ENCODE measurements around the gene AGFG2. TPM values are rescaled to one million over a fixed set of nuclear protein-coding genes. Genes with fewer than 3 reads are reported as not detected.

Gene AGFG2
- total and polyA plus RNA-seq, 4 donors = 37.2 to 48.8 (median 42.3) TPM

DNA sequence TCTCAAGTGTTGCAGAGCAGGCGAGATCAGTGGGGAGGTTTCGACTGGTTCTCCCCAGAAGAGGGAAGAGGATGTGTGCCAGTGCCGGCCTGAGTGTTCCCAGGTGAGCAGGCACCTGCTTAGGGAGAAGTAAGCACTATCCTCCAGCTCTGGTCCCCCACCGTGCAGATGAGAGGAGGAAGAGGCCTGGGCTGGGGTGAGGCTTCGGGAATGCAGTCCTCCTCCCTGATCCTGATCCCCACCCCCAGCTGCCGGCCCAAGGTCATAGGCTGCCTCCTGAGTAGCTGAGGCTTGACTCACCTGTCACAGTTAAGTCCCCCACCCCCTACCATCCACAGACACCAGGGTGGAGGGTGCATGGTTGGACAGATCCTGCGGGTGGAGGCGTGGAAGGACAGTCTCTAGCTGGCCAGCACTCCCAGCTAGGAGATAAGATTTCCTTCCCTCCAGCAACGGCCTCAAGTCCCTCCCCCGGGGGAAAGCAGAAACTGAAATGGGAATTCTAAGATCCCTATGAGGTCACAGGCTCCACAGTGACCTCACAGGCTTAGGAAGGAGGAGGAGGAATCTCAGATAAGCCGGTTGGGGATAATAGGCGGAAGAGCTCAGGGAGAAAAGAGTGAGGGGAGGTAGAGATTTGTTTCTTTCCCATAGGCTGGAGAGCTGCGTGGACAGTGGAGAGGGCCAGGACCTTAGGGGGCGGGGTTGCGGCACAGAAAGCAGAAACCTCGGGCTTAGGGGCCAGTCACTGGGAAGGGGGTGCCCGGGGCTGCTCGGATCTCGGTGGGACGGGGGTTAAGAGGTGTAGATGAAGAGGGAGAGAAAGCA is 45.9 kb downstream of the AGFG2 start (continued):
- no peak for TF ChIP-seq FOXA2 (IDR thresholded peaks at IDR 0.05)

DNA sequence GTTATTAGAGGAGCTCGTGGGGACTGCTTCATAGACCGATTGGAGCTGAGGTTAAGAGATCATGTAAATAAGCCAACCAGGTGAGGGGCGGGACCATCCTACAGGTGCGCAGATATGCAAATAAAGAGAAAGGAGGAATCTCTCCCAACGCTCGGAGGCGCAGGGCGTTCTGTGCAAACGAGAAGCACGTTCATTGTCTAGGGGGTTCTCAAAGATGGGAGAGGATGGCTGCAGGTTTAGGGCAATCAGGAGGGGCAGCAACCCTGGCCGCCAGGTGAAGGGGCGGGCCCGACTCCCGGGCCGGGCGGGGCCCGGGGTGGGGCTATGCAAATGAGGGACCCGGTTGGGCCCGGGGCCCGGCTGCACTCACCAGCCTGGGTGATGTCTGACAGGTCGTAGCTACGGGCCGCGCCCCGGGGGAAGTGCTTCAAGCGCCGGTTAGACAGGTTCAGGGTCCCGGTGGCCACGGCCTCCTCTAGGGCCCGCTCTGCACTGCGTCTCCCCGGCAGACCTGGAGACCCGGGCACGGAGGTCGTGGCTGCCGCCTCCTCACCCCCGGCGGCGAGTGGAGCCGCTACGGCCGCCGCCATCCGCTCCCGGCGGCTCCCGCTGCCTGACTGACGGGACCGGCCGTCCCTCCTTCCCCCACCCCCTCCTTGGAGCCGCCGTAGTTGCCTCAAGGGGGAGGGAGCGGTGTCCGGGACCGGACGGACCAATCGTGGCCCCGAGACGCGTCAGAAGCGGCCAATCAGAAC is 46.7 kb downstream of the AGFG2 start, which contains the start of gene LRCH4:
Gene LRCH4, minus strand, starts transcription at position 619 of the 755 bp plus-strand sequence. Its CDS starts 29 bp downstream, at position 590.
- under 1% methylated on average over 61 of the region's 61 CpGs for WGBS
- H3K9ac ChIP-seq (ENCODE audit: low read depth in 1 of 2, low read length in 2 of 2) = peak within 1 kb of the TSS; percentile 63 to 76
- H3K9me3 ChIP-seq (ENCODE audit: control insufficient read depth in 4 of 4, low read length in 3 of 4) = no peaks in the 10 kb centered on the region
- peak within 1 kb of the TSS; percentile 77 to 94 (median 85) for H3K4me3 ChIP-seq (ENCODE audit: low read depth in 1 of 3, low read length in 3 of 3)
- H3K4me1 ChIP-seq (ENCODE audit: control insufficient read depth in 4 of 4, insufficient read depth in 4 of 4, low read length in 3 of 4) = peaks cover 2 to 38% (median 23%) of the 10 kb centered on the region in 4 donors
- H3K27ac ChIP-seq (ENCODE audit: low read depth in 1 of 2, low read length in 2 of 2) = peak within 1 kb of the TSS; percentile 97 to 98
- H3K27me3 ChIP-seq (ENCODE audit: control insufficient read depth in 4 of 4, insufficient read depth in 4 of 4, low read length in 3 of 4) = no peaks in the 10 kb centered on the region
- TF ChIP-seq MAX (IDR thresholded peaks at IDR 0.05) (no peak), NR2F2 (IDR thresholded peaks at IDR 0.05) (peak; percentile 22), SP1 (IDR thresholded peaks at IDR 0.05) (no peak), HNF4G (IDR thresholded peaks at IDR 0.05) (no peak), JUND (IDR thresholded peaks at IDR 0.05) (peak in 1 of 2 donors; percentile 43), YY1 (IDR thresholded peaks at IDR 0.05) (peak; percentile 84), FOXA2 (IDR thresholded peaks at IDR 0.05) (peak; percentile 30), GABPA (IDR thresholded peaks at IDR 0.05 in 1 of 2, conservative IDR thresholded peaks at IDR 0.05 in 1 of 2) (peak in 1 of 2 donors; percentile 82), TAF1 (conservative IDR thresholded peaks at IDR 0.05) (peak; percentile 77), RAD21 (IDR thresholded peaks at IDR 0.05) (peak in 1 of 2 donors; percentile 15), FOXA1 (IDR thresholded peaks at IDR 0.05) (peak; percentile 27), RXRA (IDR thresholded peaks at IDR 0.05) (no peak), EGR1 (IDR thresholded peaks at IDR 0.05; ENCODE audit: low read depth in 2 of 2) (peak in 1 of 2 donors; percentile 86), HNF4A (conservative IDR thresholded peaks at IDR 0.05) (peak in 1 of 2 donors; percentile 7)
- TF ChIP-seq, protein P1, sequence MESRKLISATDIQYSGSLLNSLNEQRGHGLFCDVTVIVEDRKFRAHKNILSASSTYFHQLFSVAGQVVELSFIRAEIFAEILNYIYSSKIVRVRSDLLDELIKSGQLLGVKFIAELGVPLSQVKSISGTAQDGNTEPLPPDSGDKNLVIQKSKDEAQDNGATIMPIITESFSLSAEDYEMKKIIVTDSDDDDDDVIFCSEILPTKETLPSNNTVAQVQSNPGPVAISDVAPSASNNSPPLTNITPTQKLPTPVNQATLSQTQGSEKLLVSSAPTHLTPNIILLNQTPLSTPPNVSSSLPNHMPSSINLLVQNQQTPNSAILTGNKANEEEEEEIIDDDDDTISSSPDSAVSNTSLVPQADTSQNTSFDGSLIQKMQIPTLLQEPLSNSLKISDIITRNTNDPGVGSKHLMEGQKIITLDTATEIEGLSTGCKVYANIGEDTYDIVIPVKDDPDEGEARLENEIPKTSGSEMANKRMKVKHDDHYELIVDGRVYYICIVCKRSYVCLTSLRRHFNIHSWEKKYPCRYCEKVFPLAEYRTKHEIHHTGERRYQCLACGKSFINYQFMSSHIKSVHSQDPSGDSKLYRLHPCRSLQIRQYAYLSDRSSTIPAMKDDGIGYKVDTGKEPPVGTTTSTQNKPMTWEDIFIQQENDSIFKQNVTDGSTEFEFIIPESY (IDR thresholded peaks at IDR 0.05) = no peak
- TF ChIP-seq, protein P2, sequence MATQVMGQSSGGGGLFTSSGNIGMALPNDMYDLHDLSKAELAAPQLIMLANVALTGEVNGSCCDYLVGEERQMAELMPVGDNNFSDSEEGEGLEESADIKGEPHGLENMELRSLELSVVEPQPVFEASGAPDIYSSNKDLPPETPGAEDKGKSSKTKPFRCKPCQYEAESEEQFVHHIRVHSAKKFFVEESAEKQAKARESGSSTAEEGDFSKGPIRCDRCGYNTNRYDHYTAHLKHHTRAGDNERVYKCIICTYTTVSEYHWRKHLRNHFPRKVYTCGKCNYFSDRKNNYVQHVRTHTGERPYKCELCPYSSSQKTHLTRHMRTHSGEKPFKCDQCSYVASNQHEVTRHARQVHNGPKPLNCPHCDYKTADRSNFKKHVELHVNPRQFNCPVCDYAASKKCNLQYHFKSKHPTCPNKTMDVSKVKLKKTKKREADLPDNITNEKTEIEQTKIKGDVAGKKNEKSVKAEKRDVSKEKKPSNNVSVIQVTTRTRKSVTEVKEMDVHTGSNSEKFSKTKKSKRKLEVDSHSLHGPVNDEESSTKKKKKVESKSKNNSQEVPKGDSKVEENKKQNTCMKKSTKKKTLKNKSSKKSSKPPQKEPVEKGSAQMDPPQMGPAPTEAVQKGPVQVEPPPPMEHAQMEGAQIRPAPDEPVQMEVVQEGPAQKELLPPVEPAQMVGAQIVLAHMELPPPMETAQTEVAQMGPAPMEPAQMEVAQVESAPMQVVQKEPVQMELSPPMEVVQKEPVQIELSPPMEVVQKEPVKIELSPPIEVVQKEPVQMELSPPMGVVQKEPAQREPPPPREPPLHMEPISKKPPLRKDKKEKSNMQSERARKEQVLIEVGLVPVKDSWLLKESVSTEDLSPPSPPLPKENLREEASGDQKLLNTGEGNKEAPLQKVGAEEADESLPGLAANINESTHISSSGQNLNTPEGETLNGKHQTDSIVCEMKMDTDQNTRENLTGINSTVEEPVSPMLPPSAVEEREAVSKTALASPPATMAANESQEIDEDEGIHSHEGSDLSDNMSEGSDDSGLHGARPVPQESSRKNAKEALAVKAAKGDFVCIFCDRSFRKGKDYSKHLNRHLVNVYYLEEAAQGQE (IDR thresholded peaks at IDR 0.05) = peak; percentile 72
- TF ChIP-seq, protein P3, sequence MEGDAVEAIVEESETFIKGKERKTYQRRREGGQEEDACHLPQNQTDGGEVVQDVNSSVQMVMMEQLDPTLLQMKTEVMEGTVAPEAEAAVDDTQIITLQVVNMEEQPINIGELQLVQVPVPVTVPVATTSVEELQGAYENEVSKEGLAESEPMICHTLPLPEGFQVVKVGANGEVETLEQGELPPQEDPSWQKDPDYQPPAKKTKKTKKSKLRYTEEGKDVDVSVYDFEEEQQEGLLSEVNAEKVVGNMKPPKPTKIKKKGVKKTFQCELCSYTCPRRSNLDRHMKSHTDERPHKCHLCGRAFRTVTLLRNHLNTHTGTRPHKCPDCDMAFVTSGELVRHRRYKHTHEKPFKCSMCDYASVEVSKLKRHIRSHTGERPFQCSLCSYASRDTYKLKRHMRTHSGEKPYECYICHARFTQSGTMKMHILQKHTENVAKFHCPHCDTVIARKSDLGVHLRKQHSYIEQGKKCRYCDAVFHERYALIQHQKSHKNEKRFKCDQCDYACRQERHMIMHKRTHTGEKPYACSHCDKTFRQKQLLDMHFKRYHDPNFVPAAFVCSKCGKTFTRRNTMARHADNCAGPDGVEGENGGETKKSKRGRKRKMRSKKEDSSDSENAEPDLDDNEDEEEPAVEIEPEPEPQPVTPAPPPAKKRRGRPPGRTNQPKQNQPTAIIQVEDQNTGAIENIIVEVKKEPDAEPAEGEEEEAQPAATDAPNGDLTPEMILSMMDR (IDR thresholded peaks at IDR 0.05; ENCODE audit: low read depth, low read length, missing input control) = no peak
- TF ChIP-seq, protein P4, sequence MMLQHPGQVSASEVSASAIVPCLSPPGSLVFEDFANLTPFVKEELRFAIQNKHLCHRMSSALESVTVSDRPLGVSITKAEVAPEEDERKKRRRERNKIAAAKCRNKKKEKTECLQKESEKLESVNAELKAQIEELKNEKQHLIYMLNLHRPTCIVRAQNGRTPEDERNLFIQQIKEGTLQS (IDR thresholded peaks at IDR 0.05) = no peak
- DNase-seq (ENCODE audit: low spot score) = no peak
- peaks cover 7 to 17% (median 10%) of the 10 kb centered on the region in 4 donors for H3K36me3 ChIP-seq (ENCODE audit: control insufficient read depth in 4 of 4, insufficient read depth in 3 of 4, low read depth in 1 of 4, low read length in 3 of 4)

All from liver (tissue), 9 donors.